Caco-2 (cell line): ENCODE measurements around the gene ELK1. TPM values are rescaled to one million over a fixed set of nuclear protein-coding genes. Genes with fewer than 3 reads are reported as not detected.

ENCODE experiments used
- BruUV-seq: library from RNA; stranded (reverse); fragments of 400-500 nt; replicated peaks from 2 replicates; lab custom pipeline; 2021; lab: Mats Ljungman, UMichigan
- CTCF ChIA-PET: fragments of 300-600 bp; sonication (Branson Sonifier 250); formaldehyde crosslinking; loops from one replicate; lab custom pipeline; 2022; ENCODE audit warnings: antibody characterized with exemption; lab: Charles Lee
- POLR2A ChIA-PET: fragments of 300-600 bp; sonication (Branson Sonifier 250); formaldehyde crosslinking; loops from one replicate; lab custom pipeline; 2022; ENCODE audit warnings: antibody characterized with exemption; lab: Charles Lee
- DNase-seq, 2 experiments: peaks; one replicate each; pipeline versions ENCODE4 v3.0.0 to v3.0.0-alpha.2; 2020 to 2022
- H3K27me3 ChIP-seq: replicated peaks from 2 replicates; pipeline ENCODE4 v1.6.0; 2011; ENCODE audit warnings: low read length; ENCODE audit not compliant: control insufficient read depth, insufficient read depth
- H3K36me3 ChIP-seq: 2 replicates; pipeline ENCODE4 v1.5.1; 2011; ENCODE audit warnings: low read length; ENCODE audit not compliant: control insufficient read depth, insufficient read depth
- H3K4me1 ChIP-seq: fragments of 250-450 bp; sonication (Bioruptor Pico); 2 replicates; pipeline ENCODE4 v1.5.1; 2020; ENCODE audit warnings: mild to moderate bottlenecking
- H3K4me3 ChIP-seq: 2 replicates; pipeline ENCODE4 v1.5.1; 2011; ENCODE audit warnings: low read depth, mild to moderate bottlenecking, control low read depth, low read length
- H3K9me3 ChIP-seq: fragments of 250-450 bp; sonication (Bioruptor Pico); 2 replicates; pipeline ENCODE4 v1.5.1; 2020; ENCODE audit warnings: mild to moderate bottlenecking, moderate library complexity
- H3K27ac Mint-ChIP-seq: one replicate; pipeline ENCODE4 v1.8.0; 2022; ENCODE audit warnings: mixed read lengths; ENCODE audit not compliant: unreplicated experiment
- H3K27me3 Mint-ChIP-seq: one replicate; pipeline ENCODE4 v1.8.0; 2022; ENCODE audit warnings: mixed read lengths; ENCODE audit not compliant: insufficient read depth, unreplicated experiment
- H3K36me3 Mint-ChIP-seq: one replicate; pipeline ENCODE4 v1.8.0; 2022; ENCODE audit warnings: mild to moderate bottlenecking, mixed read lengths; ENCODE audit not compliant: insufficient read depth, unreplicated experiment
- H3K4me1 Mint-ChIP-seq: one replicate; pipeline ENCODE4 v1.8.0; 2022; ENCODE audit warnings: low read depth, mixed read lengths; ENCODE audit not compliant: unreplicated experiment
- H3K4me3 Mint-ChIP-seq: one replicate; pipeline ENCODE4 v1.8.0; 2022; ENCODE audit warnings: mild to moderate bottlenecking, moderate library complexity, mixed read lengths; ENCODE audit not compliant: unreplicated experiment
- H3K9me3 Mint-ChIP-seq: one replicate; pipeline ENCODE4 v1.8.0; 2022; ENCODE audit warnings: mixed read lengths; ENCODE audit not compliant: unreplicated experiment
- intact Hi-C: fragments of 100-400 bp; cut with micrococcal nuclease; formaldehyde crosslinking; loops from one replicate; pipeline ENCODE4 v1.10.0; 2022; ENCODE audit not compliant: unreplicated experiment
- total RNA-seq: library from RNA; stranded (reverse); gene quantifications from 2 replicates; pipeline ENCODE4 v1.2.3, GENCODE V29; 2022
- TF ChIP-seq, protein P1 (sequence below), 2 experiments: fragments of 200-600 bp in 1 of 2; IDR thresholded peaks; 1 replicate in 1 of 2; 2 replicates in 1 of 2; pipeline versions ENCODE4 v1.5.1 to v1.8.0; 2011 to 2022; ENCODE audit warnings: antibody characterized with exemption in 1 of 2, control low read depth in 1 of 2, inconsistent platforms in 1 of 2, low read depth in 1 of 2, low read length in 1 of 2, mild to moderate bottlenecking in 1 of 2, moderate library complexity in 1 of 2; ENCODE audit not compliant: insufficient read depth in 1 of 2, severe bottlenecking in 1 of 2, unreplicated experiment in 1 of 2

The ELK1 gene
- total RNA-seq, 1 experiment from 2014 or later: 29.3 TPM

DNA sequence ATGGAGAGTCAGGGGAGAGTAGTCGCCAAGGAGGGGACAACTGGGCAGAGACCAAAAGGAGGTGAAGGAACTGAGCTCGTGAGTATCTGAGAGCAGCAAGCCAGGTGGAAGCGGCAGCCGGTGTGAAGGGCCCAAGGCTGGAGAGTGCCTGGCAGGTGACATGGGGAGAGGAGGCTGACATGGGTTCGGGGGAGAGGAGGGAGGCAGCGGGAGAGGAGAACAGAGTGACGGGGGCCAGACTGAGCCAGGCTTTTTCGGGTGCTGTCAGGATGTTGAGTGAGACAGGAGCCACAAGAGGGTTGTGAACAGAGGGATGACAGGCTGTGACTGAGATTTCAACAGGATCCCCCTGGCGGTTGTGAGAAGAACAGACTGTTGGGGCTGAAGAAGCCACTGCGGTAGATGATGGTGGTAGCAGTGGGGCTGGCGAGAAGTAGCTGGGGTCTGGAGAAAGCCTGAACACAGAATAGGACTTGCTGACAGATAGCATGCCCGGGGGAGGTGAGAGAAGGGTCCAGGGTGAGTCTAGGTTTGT is 5.7 kb downstream of the ELK1 start:
- Histone ChIP-seq H3K9me3 (no peaks in the 10 kb centered on the region), H3K4me3 (no peak overlapping the region), H3K27me3 (no peaks in the 10 kb centered on the region), H3K4me1 (no peaks in the 10 kb centered on the region), H3K36me3 (no peaks in the 10 kb centered on the region; the same call in 1 of the 2 replicates)
- Mint-ChIP-seq H3K27me3 (no peaks in the 10 kb centered on the region), H3K9me3 (no peaks in the 10 kb centered on the region), H3K36me3 (peaks cover 34% of the 10 kb centered on the region), H3K27ac (no peak overlapping the region), H3K4me3 (no peak overlapping the region), H3K4me1 (peaks cover 13% of the 10 kb centered on the region)
- ChIA-PET CTCF (interaction anchor here (0.7 to 1.4 kb wide), 2 partner anchors 89 to 107 kb away, joined by 3 read pairs; no protein-coding TSS in a partner anchor), POLR2A (no interaction called here)
- TF ChIP-seq, protein P1, sequence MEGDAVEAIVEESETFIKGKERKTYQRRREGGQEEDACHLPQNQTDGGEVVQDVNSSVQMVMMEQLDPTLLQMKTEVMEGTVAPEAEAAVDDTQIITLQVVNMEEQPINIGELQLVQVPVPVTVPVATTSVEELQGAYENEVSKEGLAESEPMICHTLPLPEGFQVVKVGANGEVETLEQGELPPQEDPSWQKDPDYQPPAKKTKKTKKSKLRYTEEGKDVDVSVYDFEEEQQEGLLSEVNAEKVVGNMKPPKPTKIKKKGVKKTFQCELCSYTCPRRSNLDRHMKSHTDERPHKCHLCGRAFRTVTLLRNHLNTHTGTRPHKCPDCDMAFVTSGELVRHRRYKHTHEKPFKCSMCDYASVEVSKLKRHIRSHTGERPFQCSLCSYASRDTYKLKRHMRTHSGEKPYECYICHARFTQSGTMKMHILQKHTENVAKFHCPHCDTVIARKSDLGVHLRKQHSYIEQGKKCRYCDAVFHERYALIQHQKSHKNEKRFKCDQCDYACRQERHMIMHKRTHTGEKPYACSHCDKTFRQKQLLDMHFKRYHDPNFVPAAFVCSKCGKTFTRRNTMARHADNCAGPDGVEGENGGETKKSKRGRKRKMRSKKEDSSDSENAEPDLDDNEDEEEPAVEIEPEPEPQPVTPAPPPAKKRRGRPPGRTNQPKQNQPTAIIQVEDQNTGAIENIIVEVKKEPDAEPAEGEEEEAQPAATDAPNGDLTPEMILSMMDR (IDR thresholded peaks at IDR 0.05; ENCODE audit: insufficient read depth in 1 of 2, low read depth in 1 of 2, low read length in 1 of 2, severe bottlenecking in 1 of 2, unreplicated experiment in 1 of 2): no peak
- intact Hi-C loops: loop anchor here (1.0 to 10.0 kb wide), 3 partner anchors 82 to 450 kb away; partner anchors contain the start of gene UBA1
- BruUV-seq: no TSS peak
- no peak for DNase-seq

DNA sequence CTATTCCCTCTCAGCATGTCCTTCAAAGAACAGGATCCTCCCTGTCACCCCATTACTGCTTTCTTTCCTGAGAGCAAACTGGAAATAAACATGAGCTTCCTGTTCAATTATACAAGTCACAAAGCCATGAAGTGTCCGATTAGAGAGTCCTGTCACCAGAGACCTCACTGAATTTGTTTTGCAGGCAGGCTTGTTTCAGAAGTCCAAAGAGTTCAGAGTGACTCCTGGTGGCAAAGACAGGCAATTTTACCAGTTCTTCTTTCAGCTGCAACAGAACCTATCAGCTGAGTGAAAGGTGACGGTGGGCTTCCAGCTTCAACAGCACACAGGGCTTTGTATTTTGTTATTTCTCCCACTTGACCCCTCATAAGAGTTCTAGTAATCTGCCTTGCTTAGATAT is 6.4 kb downstream of the ELK1 start:
- Mint-ChIP-seq H3K36me3 (peaks cover 41% of the 10 kb centered on the region), H3K4me1 (peaks cover 6% of the 10 kb centered on the region), H3K9me3 (no peaks in the 10 kb centered on the region), H3K27me3 (no peaks in the 10 kb centered on the region), H3K27ac (no peak overlapping the region), H3K4me3 (no peak overlapping the region)
- CTCF ChIA-PET: interaction anchor here (0.7 to 1.4 kb wide), 2 partner anchors 88 to 108 kb away, joined by 3 read pairs; no protein-coding TSS in a partner anchor
- H3K4me1 ChIP-seq: no peaks in the 10 kb centered on the region
- no peaks in the 10 kb centered on the region for H3K9me3 ChIP-seq
- no peaks in the 10 kb centered on the region; the same call in 1 of the 2 replicates for H3K36me3 ChIP-seq
- no TSS peak for BruUV-seq
- TF ChIP-seq, protein P1 (IDR thresholded peaks at IDR 0.05; ENCODE audit: insufficient read depth in 1 of 2, low read depth in 1 of 2, low read length in 1 of 2, severe bottlenecking in 1 of 2, unreplicated experiment in 1 of 2): peak in 1 of 2 experiments; percentile 29
- H3K4me3 ChIP-seq: no peak overlapping the region
- POLR2A ChIA-PET: no interaction called here
- DNase-seq: no peak
- no peaks in the 10 kb centered on the region for H3K27me3 ChIP-seq
- intact Hi-C loops: loop anchor here (1.0 to 10.0 kb wide), 3 partner anchors 82 to 449 kb away; partner anchors contain the start of gene UBA1

DNA sequence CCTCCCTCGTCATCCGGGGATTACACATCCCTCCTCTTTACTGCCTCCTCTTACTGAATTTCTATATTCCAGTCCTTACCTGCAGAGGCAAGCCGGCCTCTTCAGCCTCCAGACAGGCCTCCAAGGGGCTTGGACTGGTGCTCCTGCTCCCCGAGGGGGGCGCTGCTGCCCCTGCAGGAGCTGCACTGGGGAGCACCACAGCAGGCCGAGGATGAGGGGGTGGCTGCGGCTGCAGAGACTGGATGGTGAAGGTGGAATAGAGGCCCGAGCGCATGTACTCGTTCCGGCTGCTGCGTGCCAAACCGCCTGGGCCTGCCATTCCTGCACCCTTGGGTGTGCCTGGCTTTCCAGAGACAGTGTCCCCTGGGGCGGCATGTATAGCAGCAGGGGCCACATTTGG is 11.5 kb downstream of the ELK1 start:
- Histone ChIP-seq H3K9me3 (no peaks in the 10 kb centered on the region), H3K36me3 (no peaks in the 10 kb centered on the region; the same call in 1 of the 2 replicates), H3K4me3 (no peak overlapping the region), H3K4me1 (no peaks in the 10 kb centered on the region), H3K27me3 (no peaks in the 10 kb centered on the region)
- peaks cover 50% of the 10 kb centered on the region for H3K36me3 Mint-ChIP-seq
- ChIA-PET POLR2A (no interaction called here), CTCF (no interaction called here)
- H3K27ac Mint-ChIP-seq: no peak overlapping the region
- TF ChIP-seq, protein P1 (IDR thresholded peaks at IDR 0.05; ENCODE audit: insufficient read depth in 1 of 2, low read depth in 1 of 2, low read length in 1 of 2, severe bottlenecking in 1 of 2, unreplicated experiment in 1 of 2): no peak
- H3K4me3 Mint-ChIP-seq: no peak overlapping the region
- BruUV-seq: no TSS peak
- H3K27me3 Mint-ChIP-seq: no peaks in the 10 kb centered on the region
- H3K9me3 Mint-ChIP-seq: no peaks in the 10 kb centered on the region
- no peaks in the 10 kb centered on the region for H3K4me1 Mint-ChIP-seq
- intact Hi-C loops: no loop called here
- DNase-seq: no peak
